ENCODE results near the gene ADAMTS18. TPM values are rescaled to one million over a fixed set of nuclear protein-coding genes. Genes with fewer than 3 reads are reported as not detected.
"Not testable (repeated sequence)": the region's sequence is repeated elsewhere in the genome, so short reads cannot be mapped to it uniquely, and the experiment has no call there.

The ADAMTS18 gene
- total RNA-seq, 2 donors from 2014 or later: 0.79 to 1.0 TPM

GRCh38 chr16:77242471-77242870 lies 192.4 kb downstream of the ADAMTS18 start:
- DNase-seq (ENCODE audit: low spot score); intact Hi-C loops (cut with DNase I): not testable (repeated sequence)

GRCh38 chr16:77238593-77238992 lies 196.2 kb downstream of the ADAMTS18 start:
- DNase-seq (ENCODE audit: low spot score): no peak
- intact Hi-C loops (cut with DNase I): loop anchor here (5.0 kb wide), 2 partner anchors 344 to 424 kb away; no protein-coding TSS in a partner anchor

- intact Hi-C loops (cut with DNase I): loop anchor here (5.0 kb wide), 2 partner anchors 346 to 426 kb away; no protein-coding TSS in a partner anchor
- DNase-seq (ENCODE audit: low spot score): peak; percentile 96
Measured at GRCh38 chr16:77236063-77236511, 198.7 kb downstream of the ADAMTS18 start.

GRCh38 chr16:77234611-77235010 lies 200.2 kb downstream of the ADAMTS18 start:
- intact Hi-C loops (cut with DNase I): loop anchor here (5.0 kb wide), 2 partner anchors 348 to 428 kb away; no protein-coding TSS in a partner anchor

GRCh38 chr16:77233799-77234519 lies 200.9 kb downstream of the ADAMTS18 start:
- DNase-seq (ENCODE audit: low spot score): no peak
- intact Hi-C loops (cut with DNase I): no loop called here

More at GRCh38 chr16:77234611-77235010, 200.2 kb downstream of the ADAMTS18 start:
- DNase-seq (ENCODE audit: low spot score): no peak

Other genes starting within 250 kb of the ADAMTS18 start
- gene MON1B, start 243.8 kb downstream of the ADAMTS18 start, total RNA-seq: 10 to 100 TPM; 34.7 to 35.6 TPM
- gene SYCE1L, start 235.6 kb downstream of the ADAMTS18 start, total RNA-seq: 1 to 10 TPM; 2.5 to 6.1 TPM

Data from posterior vena cava (tissue), 2 donors.